HepG2 (cell line): ENCODE data around the gene AKR7A3. TPM values are rescaled to one million over a fixed set of nuclear protein-coding genes. Genes with fewer than 3 reads are reported as not detected.
A peak's percentile ranks its signal among the peaks of the same experiment; 100 is the strongest.

Source experiments
- ATAC-seq: fragments of 200-7000 bp; cut with Tn5 transposase; 3 replicates; pipeline ENCODE4 v1.9.1; 2020; ENCODE audit warnings: mild to moderate bottlenecking, moderate library complexity
- BruUV-seq: library from RNA; stranded (reverse); fragments of 400-500 nt; replicated peaks from 2 replicates; lab custom pipeline; 2021; lab: Mats Ljungman, UMichigan
- CTCF ChIA-PET: fragments of 300-600 bp; formaldehyde crosslinking; extraction: SDS; loops from one replicate; lab custom pipeline; 2021; ENCODE audit warnings: low total read pairs, inconsistent platforms, low intra/inter-chr PET ratio; lab: Yijun Ruan, JAX
- POLR2A ChIA-PET: fragments of 350-600 bp; sonication (Branson Sonifier 250); formaldehyde crosslinking; loops from one replicate; lab custom pipeline; 2020; ENCODE audit warnings: antibody characterized with exemption, inconsistent platforms; lab: Yijun Ruan, JAX
- DNase-seq: peaks from one replicate; pipeline ENCODE4 v3.0.0-alpha.2; 2015; ENCODE audit warnings: low spot score
- FAIRE-seq: peaks from 3 replicates; lab custom pipeline; 2011; peaks lifted over from hg19 to GRCh38; lab: Jason Lieb, UNC
- H2AFZ ChIP-seq: one replicate; pipeline ENCODE4 v1.6.1; 2011; ENCODE audit warnings: low read length, inconsistent platforms
- H3K27ac ChIP-seq: fragments of 300-600 bp; 3 replicates; pipeline ENCODE4 v1.8.0; 2011; ENCODE audit warnings: mixed run types, mild to moderate bottlenecking, mixed read lengths, low read length, inconsistent platforms; ENCODE audit not compliant: insufficient read depth; ENCODE audit errors: extremely low read length
- H3K27me3 ChIP-seq, 2 experiments: fragments of 200-600 bp in 1 of 2; 2 replicates in 1 of 2; 3 replicates in 1 of 2; pipeline versions ENCODE4 v1.6.0 to v1.8.0; 2011; ENCODE audit warnings: low read length in 2 of 2, mild to moderate bottlenecking in 2 of 2, moderate library complexity in 2 of 2, inconsistent platforms in 1 of 2; ENCODE audit not compliant: insufficient read depth in 2 of 2, control insufficient read depth in 1 of 2
- H3K36me3 ChIP-seq, 2 experiments: fragments of 200-600 bp in 1 of 2; replicated peaks in 1 of 2; 2 replicates in 1 of 2; 3 replicates in 1 of 2; pipeline versions ENCODE4 v1.5.1 to v1.8.0; 2011; ENCODE audit warnings: low read length in 2 of 2, inconsistent platforms in 1 of 2; ENCODE audit not compliant: insufficient read depth in 2 of 2, control insufficient read depth in 1 of 2
- H3K4me1 ChIP-seq: 2 replicates; pipeline ENCODE4 v1.5.1; 2012; ENCODE audit warnings: low read length, inconsistent platforms; ENCODE audit not compliant: insufficient read depth
- H3K4me2 ChIP-seq: 2 replicates; pipeline ENCODE4 v1.6.0; 2011; ENCODE audit warnings: low read depth, low read length, inconsistent platforms
- H3K4me3 ChIP-seq, 3 experiments: fragments of 200-600 bp in 1 of 3; sonication (generic), shearing (Covaris generic) in 1 of 3; replicated peaks in 1 of 3; 2 replicates each; pipeline ENCODE4 v1.5.1; 2011 to 2016; ENCODE audit warnings: low read length in 3 of 3, inconsistent platforms in 2 of 3, low read depth in 2 of 3, mild to moderate bottlenecking in 2 of 3, control low read depth in 1 of 3, mixed read lengths in 1 of 3; ENCODE audit not compliant: insufficient read depth in 1 of 3
- H3K79me2 ChIP-seq: one replicate; pipeline ENCODE4 v1.6.1; 2011; ENCODE audit warnings: low read length, inconsistent platforms; ENCODE audit not compliant: insufficient read depth
- H3K9ac ChIP-seq: 2 replicates; pipeline ENCODE4 v1.6.0; 2011; ENCODE audit warnings: mild to moderate bottlenecking, low read depth, low read length, inconsistent platforms; ENCODE audit not compliant: insufficient read depth
- H3K9me3 ChIP-seq: 2 replicates; pipeline ENCODE4 v1.5.1; 2012; ENCODE audit warnings: mild to moderate bottlenecking, low read length
- H4K20me1 ChIP-seq: 2 replicates; pipeline ENCODE4 v1.6.0; 2011; ENCODE audit warnings: inconsistent platforms, mild to moderate bottlenecking, low read length, moderate library complexity; ENCODE audit not compliant: insufficient read depth
- CENPT ChIP-seq: sonication (generic); formaldehyde crosslinking; IDR thresholded peaks from 2 replicates; pipeline ENCODE4 v1.8.0; 2022; ENCODE audit warnings: low read depth, mild to moderate bottlenecking, moderate library complexity, missing genetic modification reagents
- DDIT3 ChIP-seq: sonication (generic); formaldehyde crosslinking; IDR thresholded peaks from 2 replicates; pipeline ENCODE4 v1.4.0; 2020; ENCODE audit warnings: mild to moderate bottlenecking, missing genetic modification reagents
- RBM22 ChIP-seq: fragments of 200-400 bp; formaldehyde crosslinking; optimal IDR thresholded peaks from 2 replicates; pipeline ENCODE3; 2017; ENCODE audit warnings: mild to moderate bottlenecking, low read length, moderate library complexity
- RFX5 ChIP-seq: IDR thresholded peaks from 2 replicates; pipeline ENCODE4 v1.6.1; 2011; ENCODE audit warnings: low read depth, low read length, improper control_type of control experiment
- ZMYM2 ChIP-seq: sonication (generic); formaldehyde crosslinking; IDR thresholded peaks from 2 replicates; pipeline ENCODE4 v1.8.0; 2022; ENCODE audit warnings: mild to moderate bottlenecking, missing genetic modification reagents
- ZNF138 ChIP-seq: sonication (generic); formaldehyde crosslinking; IDR thresholded peaks from 2 replicates; pipeline ENCODE4 v1.5.0; 2020; ENCODE audit warnings: mild to moderate bottlenecking, low read depth, missing genetic modification reagents
- ZNF251 ChIP-seq: sonication (generic); formaldehyde crosslinking; IDR thresholded peaks from 2 replicates; pipeline ENCODE4 v1.9.0; 2021; ENCODE audit warnings: mild to moderate bottlenecking, missing genetic modification reagents
- ZNF619 ChIP-seq: sonication (generic); formaldehyde crosslinking; IDR thresholded peaks from 2 replicates; pipeline ENCODE4 v1.4.0; 2020; ENCODE audit warnings: mild to moderate bottlenecking, missing genetic modification reagents
- ZNF678 ChIP-seq: sonication (generic); formaldehyde crosslinking; IDR thresholded peaks from 2 replicates; pipeline ENCODE4 v1.4.0; 2020; ENCODE audit warnings: mild to moderate bottlenecking, missing genetic modification reagents
- ZNF720 ChIP-seq: sonication (generic); formaldehyde crosslinking; IDR thresholded peaks from 2 replicates; pipeline ENCODE4 v1.4.0; 2020; ENCODE audit warnings: missing genetic modification reagents
- ZNF724P ChIP-seq: sonication (generic); formaldehyde crosslinking; IDR thresholded peaks from 2 replicates; pipeline ENCODE4 v1.8.0; 2022; ENCODE audit warnings: missing genetic modification reagents, borderline replicate concordance
- ZNF883 ChIP-seq: sonication (generic); formaldehyde crosslinking; IDR thresholded peaks from 2 replicates; pipeline ENCODE4 v1.5.1; 2020; ENCODE audit warnings: mild to moderate bottlenecking, missing genetic modification reagents; ENCODE audit errors: not compliant biosample characterization
- ZSCAN25 ChIP-seq: sonication (generic); formaldehyde crosslinking; IDR thresholded peaks from 2 replicates; pipeline ENCODE4 v1.8.0; 2022; ENCODE audit warnings: mild to moderate bottlenecking, missing genetic modification reagents
- WGBS: methylation state at CpG from one replicate; pipeline ENCODE4 v1.1.6; 2017; ENCODE audit warnings: low lambda C conversion rate; 5-methylcytosine and 5-hydroxymethylcytosine counted together
- in situ Hi-C: cut with HindIII; loops from 2 replicates; pipeline ENCODE4 v1.10.0; 2017; ENCODE audit warnings: low pct_unique_long_range_greater_than_20kb; ENCODE audit not compliant: extremely low pct_ligation_motif_present
- intact Hi-C: fragments of 100-400 bp; cut with micrococcal nuclease; formaldehyde crosslinking; loops from one replicate; pipeline ENCODE4 v1.10.0; 2022; ENCODE audit not compliant: unreplicated experiment
- polyA plus RNA-seq, 8 experiments: library from polyadenylated mRNA; depleted of rRNA in 3 of 8; stranded (reverse) in 7 of 8; unstranded in 1 of 8; fragments of >200 nt; fragmentation: Illumina TruSeq in 4 of 8; extraction: Trizol in 4 of 8; gene quantifications; 2 replicates each; pipeline versions ENCODE4 v1.2.1 to v1.2.3, GENCODE V29; 2011 to 2016; ENCODE audit warnings: low read depth in 4 of 8, missing spikeins in 1 of 8, mixed read lengths in 1 of 8; ENCODE audit not compliant: insufficient read depth in 1 of 8
- total RNA-seq, 5 experiments: library from RNA; depleted of rRNA; stranded (reverse); fragments of >200 nt; fragmentation: Illumina TruSeq; extraction: Trizol; gene quantifications; 2 replicates each; pipeline ENCODE4 v1.2.3, GENCODE V29; 2016; ENCODE audit warnings: low read depth in 1 of 5
- TF ChIP-seq, protein P1 (sequence below): sonication (generic); formaldehyde crosslinking; IDR thresholded peaks from 2 replicates; pipeline ENCODE4 v1.4.0; 2020; ENCODE audit warnings: mild to moderate bottlenecking, low read depth, missing genetic modification reagents
- TF ChIP-seq, protein P2 (sequence below): IDR thresholded peaks from 2 replicates; pipeline ENCODE4 v1.6.1; 2016; ENCODE audit warnings: low read depth, borderline replicate concordance
- TF ChIP-seq, protein P3 (sequence below): sonication (generic); formaldehyde crosslinking; IDR thresholded peaks from 2 replicates; pipeline ENCODE4 v1.4.0; 2020; ENCODE audit warnings: missing genetic modification reagents

AKR7A3 gene
- total and polyA plus RNA-seq, 2 of the 13 experiments (the other 11 are each of a cell fraction or from before 2014, with no cell fraction given): 0.58 to 1.00 TPM

- 93% methylated on average over 4 of the region's 4 CpGs for WGBS
- ChIA-PET CTCF (no interaction called here), POLR2A (interaction anchor here (1.0 kb wide), 1 partner anchor 148 kb away, joined by 3 read pairs; the partner anchor contains the start of gene CAPZB)
- no peak for ATAC-seq
- H3K27ac ChIP-seq: peak overlapping the region; percentile 84
- H3K4me2 ChIP-seq: peak overlapping the region; percentile 68; the same call in 1 of the 2 replicates
- TF ChIP-seq RFX5 (no peak), ZNF619 (CRISPR knock-in tag) (0 out of 2 replicates have a peak, but pooled peaks have one; percentile 70), ZNF251 (CRISPR knock-in tag) (no peak)
- TF ChIP-seq, protein P1, sequence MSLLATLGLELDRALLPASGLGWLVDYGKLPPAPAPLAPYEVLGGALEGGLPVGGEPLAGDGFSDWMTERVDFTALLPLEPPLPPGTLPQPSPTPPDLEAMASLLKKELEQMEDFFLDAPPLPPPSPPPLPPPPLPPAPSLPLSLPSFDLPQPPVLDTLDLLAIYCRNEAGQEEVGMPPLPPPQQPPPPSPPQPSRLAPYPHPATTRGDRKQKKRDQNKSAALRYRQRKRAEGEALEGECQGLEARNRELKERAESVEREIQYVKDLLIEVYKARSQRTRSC: no peak
- no peak for DNase-seq
- no peak overlapping the region; a peak in 1 of 6 replicates for H3K4me3 ChIP-seq
- H3K9me3 ChIP-seq: no peaks in the 10 kb centered on the region
- BruUV-seq: no TSS peak
- H4K20me1 ChIP-seq: no peaks in the 10 kb centered on the region
- H2AFZ ChIP-seq: no peak overlapping the region
- H3K27me3 ChIP-seq: no peaks in the 10 kb centered on the region
- no peak overlapping the region for H3K9ac ChIP-seq
- no peaks in the 10 kb centered on the region for H3K79me2 ChIP-seq
- peaks cover 6 to 9% of the 10 kb centered on the region in 2 experiments; a peak in 3 of 5 replicates for H3K36me3 ChIP-seq
- in situ Hi-C loops (no loop called here), intact Hi-C loops (no loop called here)
- no peak for FAIRE-seq
- peaks cover 40% of the 10 kb centered on the region for H3K4me1 ChIP-seq
Measured at GRCh38 chr1:19337289-19337688, 48.7 kb upstream of the AKR7A3 start.

DNA sequence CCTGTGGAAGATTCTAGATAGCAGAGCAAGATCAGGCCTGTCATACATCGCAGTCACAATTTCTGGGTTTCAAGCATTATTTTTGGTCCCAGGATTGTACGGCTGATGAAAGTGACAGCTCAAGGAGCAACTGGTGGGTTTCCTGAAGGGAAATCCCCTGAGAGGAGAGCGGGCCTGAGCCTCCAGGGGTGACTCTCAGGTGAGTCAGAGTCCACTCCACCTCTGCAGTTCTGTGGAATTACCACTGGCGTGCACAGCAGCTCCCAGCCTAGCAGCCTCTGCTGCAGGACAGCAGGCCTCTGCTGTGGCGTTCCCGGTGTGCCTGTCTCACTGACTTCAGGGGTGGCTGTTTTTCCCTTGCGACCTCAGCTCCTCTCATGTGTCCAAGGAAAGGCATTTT, 48.0 kb upstream of the AKR7A3 start:
- H4K20me1 ChIP-seq: no peaks in the 10 kb centered on the region
- H3K27ac ChIP-seq: no peak overlapping the region
- H3K4me1 ChIP-seq: peaks cover 40% of the 10 kb centered on the region
- in situ Hi-C loops: no loop called here
- no peaks in the 10 kb centered on the region for H3K27me3 ChIP-seq
- intact Hi-C loops: no loop called here
- 77% methylated on average over 3 of the region's 7 CpGs for WGBS
- H3K4me2 ChIP-seq: no peak overlapping the region
- peak; percentile 18 for FAIRE-seq
- no peaks in the 10 kb centered on the region for H3K79me2 ChIP-seq
- ChIA-PET POLR2A (no interaction called here), CTCF (no interaction called here)
- H3K36me3 ChIP-seq: peaks cover 4 to 9% of the 10 kb centered on the region in 2 experiments; a peak in 2 of 5 replicates
- no peak overlapping the region for H3K9ac ChIP-seq
- BruUV-seq: TSS peak; percentile 26
- DNase-seq: no peak
- peak; percentile 11; the same call in 2 of the 3 replicates for ATAC-seq
- no peak overlapping the region for H3K4me3 ChIP-seq
- H2AFZ ChIP-seq: no peak overlapping the region
- H3K9me3 ChIP-seq: no peaks in the 10 kb centered on the region
- TF ChIP-seq CENPT (CRISPR knock-in tag) (no peak), ZNF138 (no peak), RBM22 (peak; percentile 80), ZNF883 (no peak), ZNF724P (CRISPR knock-in tag) (no peak), ZMYM2 (CRISPR knock-in tag) (no peak), ZNF720 (CRISPR knock-in tag) (no peak), ZSCAN25 (CRISPR knock-in tag) (0 out of 2 replicates have a peak, but pooled peaks have one; percentile 29), DDIT3 (CRISPR knock-in tag) (no peak), ZNF678 (CRISPR knock-in tag) (no peak)
- TF ChIP-seq, protein P2, sequence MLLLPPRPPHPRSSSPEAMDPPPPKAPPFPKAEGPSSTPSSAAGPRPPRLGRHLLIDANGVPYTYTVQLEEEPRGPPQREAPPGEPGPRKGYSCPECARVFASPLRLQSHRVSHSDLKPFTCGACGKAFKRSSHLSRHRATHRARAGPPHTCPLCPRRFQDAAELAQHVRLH (CRISPR knock-in tag): 0 out of 2 replicates have a peak, but pooled peaks have one; percentile 16
- TF ChIP-seq, protein P3, sequence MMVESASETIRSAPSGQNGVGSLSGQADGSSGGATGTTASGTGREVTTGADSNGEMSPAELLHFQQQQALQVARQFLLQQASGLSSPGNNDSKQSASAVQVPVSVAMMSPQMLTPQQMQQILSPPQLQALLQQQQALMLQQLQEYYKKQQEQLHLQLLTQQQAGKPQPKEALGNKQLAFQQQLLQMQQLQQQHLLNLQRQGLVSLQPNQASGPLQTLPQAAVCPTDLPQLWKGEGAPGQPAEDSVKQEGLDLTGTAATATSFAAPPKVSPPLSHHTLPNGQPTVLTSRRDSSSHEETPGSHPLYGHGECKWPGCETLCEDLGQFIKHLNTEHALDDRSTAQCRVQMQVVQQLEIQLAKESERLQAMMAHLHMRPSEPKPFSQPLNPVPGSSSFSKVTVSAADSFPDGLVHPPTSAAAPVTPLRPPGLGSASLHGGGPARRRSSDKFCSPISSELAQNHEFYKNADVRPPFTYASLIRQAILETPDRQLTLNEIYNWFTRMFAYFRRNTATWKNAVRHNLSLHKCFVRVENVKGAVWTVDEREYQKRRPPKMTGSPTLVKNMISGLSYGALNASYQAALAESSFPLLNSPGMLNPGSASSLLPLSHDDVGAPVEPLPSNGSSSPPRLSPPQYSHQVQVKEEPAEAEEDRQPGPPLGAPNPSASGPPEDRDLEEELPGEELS (CRISPR knock-in tag): no peak
